CD4-positive, alpha-beta T cell treated with Interleukin-4 for 1 hour (primary cell): Measurements from ENCODE around the gene PPFIA1.
"Not testable (repeated sequence)": the region's sequence is repeated elsewhere in the genome, so short reads cannot be mapped to it uniquely, and the experiment has no call there.

Experiments used
- DNase-seq, 2 donors: peaks; one replicate each; pipeline ENCODE4 v3.0.0-alpha.2; 2020 to 2022

Gene PPFIA1

DNA sequence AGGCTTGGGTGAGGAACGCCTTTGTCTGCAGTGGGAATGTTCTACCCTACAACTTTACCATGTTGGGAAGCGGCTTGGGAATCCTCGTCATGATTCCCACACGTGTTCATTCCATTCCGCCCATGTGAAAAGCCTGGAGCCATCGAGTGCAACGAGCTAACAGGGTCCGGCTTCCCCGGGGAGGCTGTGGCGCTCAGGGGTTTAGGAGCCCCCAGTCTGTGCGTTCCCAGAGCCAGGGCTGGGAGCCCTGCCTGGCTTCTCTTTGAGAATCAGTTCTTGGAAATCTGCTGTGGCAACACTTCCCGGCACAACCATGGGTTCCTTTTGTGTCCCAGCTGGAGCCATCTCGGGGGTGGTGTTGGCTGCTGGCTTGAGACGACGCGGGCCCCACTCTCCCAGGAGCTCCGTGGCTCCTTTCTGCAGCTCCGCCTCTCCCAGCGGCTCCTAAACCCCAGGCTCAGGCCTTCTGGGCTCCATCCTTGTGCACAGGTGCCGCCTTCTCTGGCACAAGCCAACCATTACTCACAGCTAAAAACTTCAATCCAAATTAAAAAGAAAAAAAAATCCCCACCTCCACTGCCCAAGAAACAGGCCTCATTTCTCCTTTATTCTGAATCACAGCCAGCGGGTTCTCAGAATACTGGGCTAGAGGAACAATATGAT is 18.7 kb upstream of the PPFIA1 start:
- no peak for DNase-seq

DNA sequence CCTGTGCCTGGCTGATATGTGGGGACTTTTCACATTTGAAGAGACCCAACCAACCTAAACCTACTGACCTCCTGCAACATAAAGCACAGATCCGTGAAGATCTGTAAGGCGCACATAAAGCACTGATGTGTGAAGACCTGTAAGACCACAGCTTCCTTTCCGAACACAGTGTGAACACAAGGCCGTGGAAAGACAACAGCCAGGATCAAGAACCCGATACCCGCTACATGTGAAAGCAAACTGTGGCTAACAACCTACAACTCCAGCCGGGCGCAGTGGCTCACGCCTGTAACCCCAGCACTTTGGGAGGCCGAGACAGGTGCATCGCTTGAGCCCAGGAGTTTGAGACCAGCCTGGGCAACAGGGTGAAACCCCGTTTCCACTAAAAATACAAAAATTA is 17.6 kb upstream of the PPFIA1 start:
- no peak for DNase-seq

DNA sequence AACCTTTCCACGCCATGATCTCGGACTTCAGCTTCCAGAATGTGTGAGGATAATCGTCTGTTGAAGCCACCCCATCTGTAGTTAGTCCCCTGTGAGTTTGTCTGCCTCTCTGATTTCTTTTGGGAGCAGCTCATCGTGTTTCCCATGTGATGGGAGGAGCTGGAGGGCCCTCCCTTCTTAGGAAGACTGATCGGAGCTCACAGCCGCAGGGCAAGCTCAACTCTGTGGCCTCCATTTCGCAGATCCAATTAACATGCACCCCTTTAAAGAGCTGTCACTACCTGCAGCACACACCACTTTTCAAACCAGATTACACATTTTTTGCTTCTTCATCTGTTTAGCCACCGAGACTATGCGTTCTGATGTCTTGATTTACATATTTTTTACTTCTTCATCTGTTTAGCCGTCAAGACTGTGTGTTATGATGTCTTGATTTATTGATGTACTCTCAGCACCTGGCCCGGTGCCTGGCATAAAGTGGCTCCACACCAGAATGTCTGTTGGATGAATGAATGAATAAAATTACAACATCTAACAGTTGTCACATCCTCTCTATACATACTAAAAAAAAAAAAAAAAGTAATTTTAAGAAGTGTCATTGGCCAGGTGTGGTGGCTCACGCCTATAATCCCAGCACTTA is 14.9 kb upstream of the PPFIA1 start:
- no peak for DNase-seq

DNA sequence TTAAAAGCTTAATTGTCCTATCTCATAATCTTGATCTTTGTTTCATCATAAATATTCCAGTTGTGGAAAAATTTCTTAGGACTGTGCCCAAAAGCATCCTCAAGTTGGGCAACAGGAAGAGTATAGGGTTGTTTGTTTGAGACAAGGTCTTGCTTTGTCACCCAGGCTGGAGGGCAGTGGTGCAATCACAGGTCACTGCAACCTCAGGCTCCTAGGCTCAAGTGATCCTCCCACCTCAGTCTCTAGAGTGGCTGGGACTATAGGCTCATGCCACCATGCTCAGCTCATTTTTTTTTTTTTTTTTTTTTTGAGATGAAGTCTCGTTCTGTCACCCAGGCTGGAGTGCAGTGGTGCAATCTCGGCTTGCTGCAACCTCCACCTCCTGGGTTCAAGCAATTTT is 11.4 kb upstream of the PPFIA1 start:
- DNase-seq, result not testable (repeated sequence)

DNA sequence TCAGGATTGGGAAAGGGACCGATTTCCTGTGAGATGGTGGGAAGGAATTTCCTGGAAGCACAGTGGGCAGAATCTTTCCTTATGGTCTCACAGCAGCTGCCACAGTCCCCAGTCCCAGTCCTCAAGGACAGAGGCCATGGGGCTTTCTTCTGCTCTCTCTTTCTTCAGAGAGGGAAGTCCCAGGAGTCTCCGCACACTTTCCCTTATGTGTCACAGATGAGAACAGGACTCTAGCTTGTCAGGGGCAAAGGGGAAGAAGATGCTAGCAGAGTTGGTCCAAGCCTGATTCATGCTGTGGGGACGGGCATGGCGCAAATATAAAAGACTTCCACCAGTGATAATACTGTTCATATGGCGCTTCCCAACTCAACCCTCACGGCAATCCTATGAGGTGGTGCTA is 7.5 kb upstream of the PPFIA1 start:
- no peak for DNase-seq

DNA sequence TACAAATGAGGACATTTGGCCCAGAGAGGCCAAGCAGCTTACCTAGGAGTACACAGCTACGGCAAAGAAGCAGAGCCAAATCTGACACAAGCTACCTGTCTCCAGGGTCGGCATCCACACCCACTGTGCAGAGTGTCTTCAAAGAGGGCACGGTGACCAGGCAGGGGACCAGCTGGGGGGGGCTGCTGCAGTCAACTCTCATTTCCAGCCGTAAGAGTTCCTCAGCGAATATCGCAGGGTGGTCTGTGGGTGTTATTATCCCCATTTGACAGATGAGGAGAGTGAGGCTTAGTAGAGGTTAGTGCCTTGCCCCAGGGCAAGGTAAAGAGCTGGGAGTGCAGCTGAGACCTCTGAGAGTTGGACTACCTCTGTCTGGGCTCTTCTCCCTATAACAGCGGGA is 7.1 kb upstream of the PPFIA1 start:
- DNase-seq, result no peak

DNA sequence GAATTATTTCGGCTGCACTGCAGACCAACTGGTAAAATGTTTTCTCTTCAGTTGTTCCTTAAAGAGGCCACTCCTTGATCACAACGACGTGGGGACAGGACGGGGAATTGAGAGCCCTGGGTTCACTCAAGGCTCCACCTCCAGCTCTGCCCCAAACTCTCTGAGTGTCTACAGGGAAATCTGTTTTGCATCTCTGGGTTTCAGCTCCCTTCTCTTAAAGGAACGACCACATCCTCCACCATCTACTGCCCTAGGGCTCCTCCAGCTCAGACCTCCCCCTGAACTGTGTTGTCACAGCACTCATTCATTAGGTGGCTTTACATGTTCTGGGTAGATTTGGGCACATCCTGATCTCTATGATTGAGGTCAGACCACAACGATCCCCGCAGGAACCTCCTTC is 5.1 kb upstream of the PPFIA1 start:
- no peak for DNase-seq

DNA sequence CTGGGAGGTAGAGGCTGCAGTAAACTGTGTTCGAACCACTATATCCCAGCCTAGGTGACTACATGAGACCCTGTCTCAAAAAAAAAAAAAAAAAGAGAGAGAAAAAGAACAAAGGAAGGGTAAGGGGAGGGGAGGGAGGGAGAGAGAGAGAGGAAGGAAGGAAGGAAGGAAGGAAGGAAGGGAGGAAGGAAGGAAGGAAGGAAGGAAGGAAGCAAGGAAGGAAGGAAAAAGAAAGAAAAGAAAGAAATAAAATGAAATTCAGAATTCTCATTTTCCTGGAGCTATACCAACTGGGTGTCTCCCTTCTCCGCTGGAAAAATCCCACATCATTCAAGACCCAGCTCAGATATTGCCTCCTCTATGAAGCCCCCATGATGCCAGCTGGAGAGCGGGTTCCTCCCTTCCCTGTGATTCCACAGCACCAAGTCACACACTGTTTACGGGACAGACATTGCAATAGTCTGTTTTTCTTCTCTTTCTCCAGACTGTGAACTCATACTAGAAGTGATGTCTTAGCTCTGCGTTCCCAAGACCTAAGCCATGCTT is 3.0 kb upstream of the PPFIA1 start:
- no peak for DNase-seq

DNA sequence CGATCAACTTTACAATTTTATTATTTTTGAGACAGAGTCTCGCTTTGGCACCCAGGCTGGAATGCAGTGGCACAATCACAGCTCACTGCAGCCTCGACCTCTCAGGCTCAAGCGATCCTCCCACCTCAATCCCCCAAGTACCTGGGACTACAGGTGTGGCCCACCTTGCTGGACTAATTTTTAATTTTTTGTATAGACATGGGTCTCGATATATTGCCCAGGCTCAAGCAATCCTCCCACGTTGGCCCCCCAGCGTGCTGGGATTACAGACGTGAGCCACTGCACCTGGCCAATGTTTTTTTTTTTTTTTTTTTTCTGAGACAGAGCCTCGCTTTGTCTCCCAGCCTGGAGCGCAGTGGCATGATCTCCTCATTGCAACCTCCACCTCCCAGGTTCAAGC is 2.0 kb upstream of the PPFIA1 start:
- no peak for DNase-seq

DNA sequence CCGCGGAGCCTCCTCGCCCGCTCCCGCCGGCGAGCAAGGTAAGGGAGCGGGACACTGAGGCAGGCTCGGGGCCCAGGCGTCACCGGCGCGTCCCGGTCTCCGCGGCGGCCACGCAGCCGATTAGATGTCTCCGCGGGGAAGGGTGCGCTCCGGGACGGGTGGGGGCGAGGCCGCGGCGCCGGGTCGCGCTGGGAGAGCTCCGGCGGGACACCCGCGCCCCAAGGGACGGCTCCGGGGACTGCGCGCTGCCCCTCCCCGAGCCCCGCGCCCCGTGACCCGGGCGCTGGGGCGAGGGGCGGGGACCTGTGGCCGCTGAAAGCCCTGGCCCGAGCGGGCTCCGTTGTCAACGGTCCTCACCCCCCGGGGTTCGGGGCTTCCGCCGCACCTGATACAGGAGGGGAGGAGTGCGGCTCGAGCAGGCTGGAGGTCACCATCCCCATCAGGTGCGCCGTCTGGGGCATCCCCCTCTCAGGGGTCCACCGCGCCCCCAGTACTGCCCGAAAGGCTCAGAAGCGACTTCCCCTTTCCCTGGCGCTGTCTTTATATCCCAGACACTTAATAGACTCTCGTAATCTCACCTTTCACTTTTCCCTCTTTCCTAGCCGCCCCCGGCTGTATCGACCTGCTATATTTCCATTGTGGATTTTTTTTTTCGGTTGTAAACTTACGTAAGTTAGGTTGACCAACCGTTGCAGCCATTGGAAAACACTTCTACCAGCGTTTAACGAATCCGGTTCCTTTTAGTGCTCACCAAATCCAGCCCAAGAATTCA is 573 bp downstream of the PPFIA1 start:
- DNase-seq, result peak; percentile 37 to 58

DNA sequence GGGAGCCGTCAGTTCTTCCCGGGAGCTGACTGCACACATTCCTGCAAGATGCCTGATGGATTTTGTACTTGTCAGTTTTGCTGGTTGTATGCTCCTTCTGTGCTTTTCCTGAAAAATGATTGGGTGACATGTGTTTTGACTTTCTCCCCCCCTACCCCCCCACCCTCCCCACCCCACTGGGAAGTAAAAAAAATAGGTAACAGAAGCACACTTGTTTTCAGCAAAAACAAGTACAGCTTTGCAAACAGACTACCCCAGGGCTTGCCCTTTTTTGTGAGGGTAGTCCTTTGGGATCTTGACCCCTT is 1.1 kb downstream of the PPFIA1 start:
- no peak for DNase-seq

DNA sequence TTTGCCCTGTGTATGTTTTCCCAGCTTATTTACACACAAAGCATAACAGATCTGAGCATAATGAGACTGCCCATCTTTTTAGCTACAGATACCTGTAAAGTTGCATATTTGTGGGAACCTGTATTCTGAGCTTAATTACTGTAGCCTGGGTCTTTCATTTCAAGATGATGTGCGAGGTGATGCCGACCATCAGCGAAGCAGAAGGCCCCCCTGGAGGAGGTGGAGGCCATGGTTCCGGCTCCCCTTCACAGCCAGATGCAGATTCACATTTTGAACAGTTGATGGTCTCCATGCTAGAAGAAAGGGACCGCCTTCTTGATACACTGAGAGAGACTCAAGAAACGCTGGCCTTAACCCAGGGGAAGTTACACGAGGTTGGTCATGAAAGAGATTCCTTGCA is 1.5 kb downstream of the PPFIA1 start:
- DNase-seq, result no peak

DNA sequence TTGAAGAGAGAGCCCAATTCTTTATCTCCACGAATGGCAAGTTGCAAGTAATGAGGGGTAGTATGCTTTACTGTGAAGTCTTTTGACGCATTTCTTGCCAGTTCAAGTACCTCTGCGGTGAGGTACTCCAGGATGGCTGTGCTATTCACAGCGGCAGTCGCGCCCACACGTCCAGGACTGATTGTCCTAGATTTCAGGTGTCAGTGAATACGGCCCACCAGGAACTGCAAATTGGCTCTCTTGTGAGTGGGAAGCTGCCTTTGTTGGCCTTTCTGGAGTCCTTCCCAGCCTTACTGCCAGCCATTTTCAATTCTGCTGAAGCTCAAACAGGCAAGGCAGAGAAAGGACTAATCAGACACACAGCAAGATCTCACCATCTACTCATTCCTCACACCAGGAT is 8.5 kb downstream of the PPFIA1 start:
- no peak for DNase-seq

DNA sequence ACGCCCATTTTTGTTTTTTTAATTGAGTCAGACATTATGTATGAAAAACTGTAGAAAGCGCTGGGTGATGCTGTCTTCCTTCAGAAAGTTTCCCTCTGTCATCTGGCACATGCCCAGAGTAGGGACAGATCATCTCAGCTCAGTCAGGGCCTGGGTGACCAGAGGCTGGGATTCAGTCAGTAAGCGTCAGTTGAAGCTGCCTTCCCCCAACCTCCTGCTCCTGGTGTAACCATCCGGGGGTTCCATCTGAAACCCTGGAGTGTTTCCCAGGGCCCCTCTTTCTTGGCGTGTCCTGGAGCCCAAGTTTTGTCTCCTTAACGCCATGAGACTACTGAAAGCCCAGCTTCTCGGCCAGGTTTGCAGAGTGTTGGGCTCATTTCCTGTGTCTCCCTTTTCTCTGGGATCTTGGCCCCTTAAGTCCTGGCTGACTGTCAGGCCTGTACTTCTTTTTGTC is 10.7 kb downstream of the PPFIA1 start:
- no peak for DNase-seq

DNA sequence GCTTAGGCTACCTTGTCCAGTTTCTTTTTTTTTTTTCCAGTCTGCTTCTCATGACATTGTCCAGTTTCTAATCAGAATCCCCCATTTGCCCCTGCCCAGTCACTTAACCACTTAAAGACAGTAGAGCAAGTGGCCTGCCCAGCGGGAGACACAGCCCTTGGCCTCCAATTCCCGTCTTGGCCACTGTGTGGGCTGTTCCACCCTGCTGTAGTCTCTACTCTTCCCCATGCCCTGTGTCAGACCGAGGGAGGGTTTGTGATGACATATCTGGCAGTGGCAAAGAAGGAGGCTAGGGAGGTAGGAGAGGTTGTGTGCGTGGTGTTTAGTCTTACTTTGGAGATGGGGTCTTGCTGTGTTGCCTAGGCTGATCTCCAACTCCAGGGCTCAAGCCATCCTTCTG is 11.5 kb downstream of the PPFIA1 start:
- DNase-seq, result no peak

DNA sequence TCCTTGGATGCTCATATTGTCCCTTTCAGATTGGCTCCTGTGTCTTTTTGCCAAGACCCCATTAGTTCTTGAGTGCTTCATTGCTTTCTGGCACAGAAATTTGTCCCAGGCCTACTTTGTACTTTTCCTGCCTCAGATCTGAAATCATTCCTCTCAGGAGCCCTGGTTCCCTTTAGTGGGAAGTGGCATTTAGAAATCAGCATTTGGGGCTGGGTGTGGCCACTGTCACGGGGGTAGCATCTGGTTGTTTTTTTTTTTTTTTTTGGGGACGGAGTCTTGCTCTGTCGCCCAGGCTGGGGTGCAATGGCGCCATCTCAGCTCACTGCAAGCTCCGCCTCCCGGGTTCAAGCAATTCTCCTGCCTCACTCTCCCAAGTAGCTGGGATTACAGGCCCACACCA is 18.2 kb downstream of the PPFIA1 start:
- no peak for DNase-seq

DNA sequence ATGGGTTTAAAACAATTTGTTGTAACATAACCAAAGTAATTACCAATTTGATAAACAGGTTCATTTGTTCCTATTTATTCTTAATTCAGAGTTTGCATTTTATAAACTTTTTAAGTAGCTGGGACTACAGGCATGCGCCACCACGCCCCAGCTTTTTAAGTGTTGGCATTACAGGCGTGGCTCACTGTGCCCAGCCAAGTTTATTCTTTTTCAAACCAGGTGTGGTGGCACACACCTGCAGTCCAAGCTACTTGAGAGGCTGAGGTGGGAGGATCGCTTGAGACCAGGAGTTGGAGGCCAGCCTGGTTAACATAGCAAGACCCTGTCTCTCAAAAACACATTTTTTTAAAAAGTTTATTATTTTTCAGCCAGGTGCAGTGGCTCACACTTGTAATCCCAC is 19.1 kb downstream of the PPFIA1 start:
- no peak for DNase-seq

DNA sequence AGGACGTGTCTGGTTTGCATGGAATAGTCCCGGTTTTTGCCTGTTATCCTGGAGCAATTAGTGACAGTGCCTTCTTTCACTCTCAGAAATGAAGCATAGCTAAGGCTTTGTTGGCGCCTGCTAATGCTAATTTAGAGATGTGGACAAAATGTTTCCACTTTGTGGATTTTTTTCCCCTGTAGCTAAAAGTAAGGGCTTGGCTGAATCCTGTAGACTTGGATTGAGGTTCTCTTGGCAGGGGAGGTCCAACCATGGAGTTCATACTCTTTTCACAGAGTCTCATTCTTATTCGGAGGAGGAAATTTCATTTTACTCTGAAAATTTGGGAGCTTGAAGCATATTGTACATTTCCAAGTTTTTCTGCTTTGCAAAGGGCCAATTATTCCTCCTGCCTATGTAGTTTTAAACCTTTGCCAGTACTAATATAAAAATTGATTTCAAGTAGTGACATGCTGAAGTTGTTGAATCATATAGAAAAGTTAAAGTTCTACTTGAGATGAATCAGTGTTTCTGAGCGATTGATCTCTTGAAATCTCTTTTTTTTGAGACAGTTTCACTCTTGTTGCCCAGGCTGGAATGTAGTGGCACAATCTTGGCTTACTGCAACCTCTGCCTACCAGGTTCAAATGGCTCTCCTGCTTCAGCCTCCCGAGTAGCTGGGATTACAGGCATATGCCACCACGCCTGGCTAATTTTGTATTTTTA is 20.0 kb downstream of the PPFIA1 start:
- DNase-seq, result no peak

DNA sequence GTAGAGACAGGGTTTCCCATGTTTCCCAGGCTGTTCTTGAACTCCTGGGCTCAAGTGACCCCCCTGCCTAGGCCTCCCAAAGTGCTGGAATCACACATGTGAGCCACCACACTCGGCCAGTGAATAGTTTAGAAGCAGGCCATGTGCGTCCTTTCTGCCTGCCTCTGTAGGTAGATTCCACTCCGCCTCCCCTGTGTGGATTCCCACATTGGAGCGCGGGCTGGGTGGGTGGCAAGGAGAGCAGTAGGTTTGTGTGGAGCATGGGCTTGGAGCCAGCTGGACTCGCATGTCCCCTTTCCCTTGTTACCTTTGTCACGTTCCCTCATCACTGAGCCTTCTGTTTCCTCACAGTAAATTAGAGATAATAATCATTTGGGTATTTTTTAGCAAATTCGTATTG is 21.7 kb downstream of the PPFIA1 start:
- DNase-seq, result no peak

DNA sequence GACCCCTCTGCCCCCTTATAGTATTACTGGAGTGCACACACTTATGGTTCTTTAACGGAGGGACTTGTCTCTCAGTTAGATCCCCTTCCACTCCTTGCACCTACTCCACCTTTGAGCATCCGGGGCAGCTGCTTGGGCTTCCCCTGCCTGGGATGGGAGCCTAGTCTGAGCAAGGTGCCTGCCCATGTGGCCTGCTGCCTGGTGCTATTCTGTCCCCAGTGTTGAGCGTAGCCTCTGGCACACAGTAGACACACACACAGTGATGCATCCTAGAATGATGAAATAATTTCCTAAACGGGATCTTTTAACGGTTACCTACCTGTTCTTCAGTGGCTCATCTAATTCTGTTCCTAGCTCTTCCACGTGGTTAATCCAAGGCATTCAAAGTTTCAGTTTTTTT is 22.4 kb downstream of the PPFIA1 start:
- DNase-seq, result no peak

DNA sequence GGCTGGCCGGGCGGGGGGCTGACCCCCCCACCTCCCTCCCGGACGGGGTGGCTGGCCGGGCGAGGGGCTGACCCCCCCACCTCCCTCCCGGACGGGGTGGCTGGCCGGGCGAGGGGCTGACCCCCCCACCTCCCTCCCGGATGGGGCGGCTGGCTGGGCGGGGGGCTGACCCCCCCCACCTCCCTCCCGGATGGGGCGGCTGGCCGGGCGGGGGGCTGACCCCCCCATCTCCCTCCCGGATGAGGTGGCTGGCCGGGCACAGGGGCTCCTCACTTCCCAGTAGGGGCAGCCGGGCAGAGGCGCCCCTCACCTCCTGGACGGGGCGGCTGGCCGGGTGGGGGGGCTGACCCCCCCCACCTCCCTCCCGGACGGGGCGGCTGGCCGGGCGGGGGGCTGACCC is 24.7 kb downstream of the PPFIA1 start:
- not testable (repeated sequence) for DNase-seq

DNA sequence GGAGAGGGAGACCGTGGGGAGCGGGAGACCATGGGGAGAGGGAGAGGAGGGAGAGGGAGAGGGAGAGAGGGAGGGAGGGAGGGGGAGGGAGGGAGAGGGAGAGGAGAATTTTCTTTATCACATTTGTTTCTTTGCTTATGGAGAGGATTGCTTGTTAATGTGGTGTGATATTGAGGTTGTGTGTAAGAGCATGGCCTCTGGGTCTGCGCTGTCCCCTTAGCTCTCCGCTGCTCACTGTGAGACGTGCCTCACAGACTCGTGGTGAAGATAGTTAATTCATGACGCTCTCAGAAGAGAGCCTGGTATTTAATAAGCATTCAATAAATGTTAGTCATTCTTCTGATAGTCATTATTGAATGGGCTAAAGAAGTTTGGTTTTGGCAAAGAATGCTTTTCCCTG is 26.2 kb downstream of the PPFIA1 start:
- DNase-seq, result no peak

DNA sequence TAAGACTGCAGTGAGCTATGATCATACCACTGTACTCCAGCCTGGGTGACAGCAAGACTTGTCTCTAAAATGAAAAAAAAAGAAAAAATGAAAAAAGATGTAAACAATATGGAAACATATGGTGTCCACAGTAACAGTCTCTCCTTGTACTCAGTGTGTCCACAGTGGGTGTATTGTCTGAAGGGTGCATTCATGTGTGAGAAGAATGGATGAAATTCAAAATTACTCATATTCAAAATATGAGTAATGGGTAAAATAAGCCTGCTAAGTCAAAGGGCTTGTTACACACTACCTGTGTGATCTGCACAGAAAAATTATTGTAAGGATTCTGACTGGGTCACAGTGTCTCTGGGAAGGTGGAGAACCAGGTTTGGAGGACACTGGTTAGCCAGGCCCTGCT is 26.9 kb downstream of the PPFIA1 start:
- DNase-seq, result no peak
